K562 (cell line): ENCODE data around the gene PRR14. TPM values are rescaled to one million over a fixed set of nuclear protein-coding genes. Genes with fewer than 3 reads are reported as not detected.

Experiments used
- BCOR ChIP-seq: fragments of 450-650 bp; IDR thresholded peaks from 2 replicates; pipeline ENCODE4 v1.6.1; 2016
- EHMT2 ChIP-seq: fragments of 450-650 bp; IDR thresholded peaks from 2 replicates; pipeline ENCODE4 v1.6.1; 2018; ENCODE audit warnings: antibody characterized with exemption
- IFI16 ChIP-seq: fragments of 250-450 bp; sonication (Bioruptor Pico); IDR thresholded peaks from 2 replicates; pipeline ENCODE4 v2.1.2; 2022; ENCODE audit warnings: mild to moderate bottlenecking, inconsistent platforms
- ILK ChIP-seq: fragments of 450-650 bp; IDR thresholded peaks from 2 replicates; pipeline ENCODE4 v1.6.1; 2016; ENCODE audit warnings: missing genetic modification characterization, low read depth, mild to moderate bottlenecking, missing compliant biosample characterization, moderate library complexity, borderline replicate concordance
- JUND ChIP-seq, 2 experiments: IDR thresholded peaks; 2 replicates in 1 of 2; 3 replicates in 1 of 2; pipeline ENCODE4 v1.6.1; 2011; ENCODE audit warnings: borderline replicate concordance in 2 of 2, low read depth in 2 of 2, low read length in 2 of 2, improper control_type of control experiment in 1 of 2, missing biosample characterization in 1 of 2, missing genetic modification characterization in 1 of 2, missing genetic modification reagents in 1 of 2
- MAFF ChIP-seq: IDR thresholded peaks from 2 replicates; pipeline ENCODE4 v1.6.1; 2012; ENCODE audit warnings: low read length, improper control_type of control experiment
- MXI1 ChIP-seq: IDR thresholded peaks from 2 replicates; pipeline ENCODE4 v1.6.1; 2011; ENCODE audit warnings: low read depth, mild to moderate bottlenecking, improper control_type of control experiment, low read length
- PHF21A ChIP-seq: fragments of 450-650 bp; IDR thresholded peaks from 2 replicates; pipeline ENCODE4 v1.6.1; 2017; ENCODE audit warnings: low read depth, borderline replicate concordance
- RAD21 ChIP-seq, 2 experiments: fragments of 250-450 bp in 1 of 2; fragments of 450-650 bp in 1 of 2; sonication (Bioruptor Pico) in 1 of 2; formaldehyde crosslinking in 1 of 2; IDR thresholded peaks in 1 of 2; conservative IDR thresholded peaks in 1 of 2; 2 replicates each; pipeline versions ENCODE4 v1.4.0 to v1.8.0; 2020 to 2022; ENCODE audit warnings: mild to moderate bottlenecking in 2 of 2, moderate library complexity in 1 of 2
- RCOR1 ChIP-seq, 2 experiments: IDR thresholded peaks; 2 replicates each; pipeline ENCODE4 v1.6.1; 2012; ENCODE audit warnings: low read depth in 2 of 2, low read length in 2 of 2, borderline replicate concordance in 1 of 2, improper control_type of control experiment in 1 of 2
- RFX7 ChIP-seq: fragments of 250-450 bp; sonication (Bioruptor Pico); IDR thresholded peaks from 2 replicates; pipeline ENCODE4 v1.5.1; 2021; ENCODE audit warnings: mild to moderate bottlenecking
- SMAD4 ChIP-seq: fragments of 250-450 bp; sonication (Bioruptor Pico); conservative IDR thresholded peaks from 2 replicates; pipeline ENCODE4 v1.8.0; 2021; ENCODE audit warnings: inconsistent platforms, mild to moderate bottlenecking, moderate library complexity
- SMARCE1 ChIP-seq: fragments of 450-650 bp; IDR thresholded peaks from 2 replicates; pipeline ENCODE4 v1.7.1; 2016; ENCODE audit warnings: mild to moderate bottlenecking
- TCF7 ChIP-seq: sonication (generic); IDR thresholded peaks from 2 replicates; pipeline ENCODE4 v1.6.1; 2016; ENCODE audit warnings: antibody characterized with exemption, borderline replicate concordance
- ZBTB7A ChIP-seq: IDR thresholded peaks from 2 replicates; pipeline ENCODE4 v1.6.1; 2011; ENCODE audit warnings: low read depth, mild to moderate bottlenecking, low read length, moderate library complexity, borderline replicate concordance; ENCODE audit not compliant: control insufficient read depth
- ZNF121 ChIP-seq: sonication (generic); formaldehyde crosslinking; conservative IDR thresholded peaks from 2 replicates; pipeline ENCODE4 v1.8.0; 2022; ENCODE audit warnings: missing genetic modification reagents
- ZNF197 ChIP-seq: fragments of 200-800 bp; sonication (Bioruptor generic); IDR thresholded peaks from 2 replicates; pipeline ENCODE4 v1.6.1; 2016; ENCODE audit warnings: low read depth, missing genetic modification characterization, missing compliant biosample characterization
- ZNF24 ChIP-seq: fragments of 450-650 bp; IDR thresholded peaks from 2 replicates; pipeline ENCODE4 v1.6.1; 2016
- ZNF324 ChIP-seq: fragments of 250-450 bp; sonication (Bioruptor Pico); IDR thresholded peaks from 2 replicates; pipeline ENCODE4 v1.4.0; 2020; ENCODE audit warnings: mild to moderate bottlenecking
- ZNF444 ChIP-seq: fragments of 250-450 bp; sonication (Bioruptor Pico); IDR thresholded peaks from 2 replicates; pipeline ENCODE4 v1.4.0; 2020; ENCODE audit warnings: mild to moderate bottlenecking, moderate library complexity
- ZNF584 ChIP-seq: fragments of 200-800 bp; sonication (Bioruptor generic); IDR thresholded peaks from 2 replicates; pipeline ENCODE4 v1.6.1; 2016; ENCODE audit warnings: low read depth, mild to moderate bottlenecking, missing genetic modification characterization, missing compliant biosample characterization
- ZNF717 ChIP-seq: fragments of 250-450 bp; sonication (Bioruptor Pico); IDR thresholded peaks from 2 replicates; pipeline ENCODE4 v1.5.0; 2021
- ZSCAN32 ChIP-seq: fragments of 450-650 bp; formaldehyde crosslinking; IDR thresholded peaks from 2 replicates; pipeline ENCODE4 v1.4.0; 2020; ENCODE audit warnings: mild to moderate bottlenecking, moderate library complexity
- polyA plus RNA-seq, 8 experiments: library from polyadenylated mRNA; depleted of rRNA in 4 of 8; stranded (reverse) in 5 of 8; unstranded in 3 of 8; fragments of >200 nt; fragmentation: Nextera tagmentation in 2 of 8; fragmentation: Illumina TruSeq in 1 of 8; extraction: Ambion mirVana in 2 of 8; extraction: Trizol in 1 of 8; gene quantifications; 2 replicates each; pipeline versions ENCODE4 v1.2.1 to v1.2.3, GENCODE V29; 2011 to 2014; ENCODE audit warnings: inconsistent platforms in 1 of 8, missing spikeins in 1 of 8
- total RNA-seq, 7 experiments: library from RNA; depleted of rRNA in 6 of 7; stranded (reverse); fragments of >200 nt in 6 of 7; fragmentation: Illumina TruSeq in 2 of 7; extraction: Trizol in 2 of 7; gene quantifications; 2 replicates each; pipeline versions ENCODE4 v1.2.1 to v1.2.3, GENCODE V29; 2011 to 2021; ENCODE audit warnings: low replicate concordance in 1 of 7
- TF ChIP-seq, protein P1 (sequence below): sonication (generic); formaldehyde crosslinking; IDR thresholded peaks from 2 replicates; pipeline ENCODE4 v1.8.0; 2022; ENCODE audit warnings: mild to moderate bottlenecking, missing genetic modification reagents
- TF ChIP-seq, protein P2 (sequence below), 2 experiments: IDR thresholded peaks in 1 of 2; conservative IDR thresholded peaks in 1 of 2; 2 replicates each; pipeline ENCODE4 v1.6.1; 2016; ENCODE audit warnings: low read depth in 2 of 2, mild to moderate bottlenecking in 1 of 2, missing compliant biosample characterization in 1 of 2, missing genetic modification characterization in 1 of 2, moderate library complexity in 1 of 2

Gene PRR14
- total and polyA plus RNA-seq, 9 of the 15 experiments (the other 6 are each of a cell fraction or from before 2014, with no cell fraction given) = 2.2 to 63.1 (median 11.5) TPM

DNA sequence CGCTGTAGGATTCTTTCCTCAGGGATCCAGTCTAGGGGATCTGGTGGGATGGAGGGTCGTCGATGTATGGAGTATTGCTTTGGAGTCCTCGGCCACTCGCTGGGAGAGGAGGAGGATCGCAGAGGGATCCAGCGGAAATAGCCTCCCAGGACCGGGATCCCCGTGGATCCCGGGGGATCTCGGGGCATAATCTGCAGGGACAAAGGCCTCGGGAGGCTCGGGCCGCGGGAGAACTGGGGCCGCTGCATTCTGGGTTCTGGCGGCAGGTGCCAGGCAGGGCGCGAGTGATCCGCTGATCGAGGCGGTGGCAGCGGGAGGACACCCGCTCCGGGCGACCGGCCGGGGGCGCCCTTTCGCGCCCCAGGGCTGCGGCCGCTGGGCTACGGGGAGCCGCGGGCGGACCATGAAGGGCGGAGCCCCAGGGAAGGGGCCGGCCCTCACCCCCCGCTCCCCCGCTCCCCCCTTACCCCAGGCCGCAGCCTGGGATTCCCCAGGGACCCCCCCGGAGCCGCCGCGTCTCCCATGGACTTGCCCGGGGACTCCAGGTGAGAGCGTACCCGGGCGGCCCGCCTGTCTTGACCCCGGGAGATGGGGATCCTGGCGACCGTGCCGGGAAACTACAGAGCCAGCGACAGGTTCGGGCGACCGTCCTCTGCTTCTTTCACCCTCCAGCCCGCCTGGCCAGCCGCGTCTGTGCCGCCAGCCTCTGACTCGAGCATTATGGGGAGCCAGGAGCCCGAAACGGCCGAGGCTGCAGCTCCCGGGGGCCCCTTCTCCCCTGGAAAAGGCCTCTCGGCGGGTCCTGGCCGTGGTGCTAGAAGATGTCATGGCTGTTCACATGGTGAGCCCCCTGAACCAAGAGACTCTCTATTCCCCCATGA, 604 bp downstream of the PRR14 start (continued):
- no peak for TF ChIP-seq MXI1
- peak; percentile 49 to 52 for TF ChIP-seq RAD21 (CRISPR knock-in tag; conservative IDR thresholded peaks at IDR 0.05 in 1 of 2, IDR thresholded peaks at IDR 0.05 in 1 of 2)
- no peak for TF ChIP-seq ZNF121 (CRISPR knock-in tag)
- TF ChIP-seq ZNF584 (CRISPR knock-in tag) = no peak; the same call in 1 of the 2 replicates
- TF ChIP-seq, protein P1, sequence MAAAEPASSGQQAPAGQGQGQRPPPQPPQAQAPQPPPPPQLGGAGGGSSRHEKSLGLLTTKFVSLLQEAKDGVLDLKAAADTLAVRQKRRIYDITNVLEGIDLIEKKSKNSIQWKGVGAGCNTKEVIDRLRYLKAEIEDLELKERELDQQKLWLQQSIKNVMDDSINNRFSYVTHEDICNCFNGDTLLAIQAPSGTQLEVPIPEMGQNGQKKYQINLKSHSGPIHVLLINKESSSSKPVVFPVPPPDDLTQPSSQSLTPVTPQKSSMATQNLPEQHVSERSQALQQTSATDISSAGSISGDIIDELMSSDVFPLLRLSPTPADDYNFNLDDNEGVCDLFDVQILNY = 0 out of 2 replicates have a peak, but pooled peaks have one; percentile 39
- TF ChIP-seq MAFF = no peak
- TF ChIP-seq ILK (tag) = no peak
- TF ChIP-seq TCF7 = no peak
- TF ChIP-seq ZNF24 = no peak
- no peak for TF ChIP-seq BCOR
- TF ChIP-seq RCOR1 (IDR thresholded peaks at IDR 0.05; ENCODE audit: borderline replicate concordance in 1 of 2, low read depth in 2 of 2, low read length in 2 of 2) = no peak; a peak in 1 of 4 replicates
- 0 out of 2 replicates have a peak, but pooled peaks have one; percentile 32 for TF ChIP-seq SMARCE1
- TF ChIP-seq IFI16 (CRISPR knock-in tag) = no peak
- TF ChIP-seq JUND (IDR thresholded peaks at IDR 0.05; ENCODE audit: borderline replicate concordance, low read depth, low read length) = 0 out of 2 replicates have a peak, but pooled peaks have one; percentile 34
- no peak; the same call in 2 of the 3 replicates for TF ChIP-seq JUND (tag; IDR thresholded peaks at IDR 0.05; ENCODE audit: borderline replicate concordance, low read depth, low read length)
- peak; percentile 75; the same call in 1 of the 2 replicates for TF ChIP-seq ZBTB7A
- TF ChIP-seq ZNF444 (CRISPR knock-in tag) = no peak
- TF ChIP-seq ZNF197 (CRISPR knock-in tag) = no peak
- 0 out of 2 replicates have a peak, but pooled peaks have one; percentile 29 for TF ChIP-seq ZNF324 (CRISPR knock-in tag)
- TF ChIP-seq, protein P2, sequence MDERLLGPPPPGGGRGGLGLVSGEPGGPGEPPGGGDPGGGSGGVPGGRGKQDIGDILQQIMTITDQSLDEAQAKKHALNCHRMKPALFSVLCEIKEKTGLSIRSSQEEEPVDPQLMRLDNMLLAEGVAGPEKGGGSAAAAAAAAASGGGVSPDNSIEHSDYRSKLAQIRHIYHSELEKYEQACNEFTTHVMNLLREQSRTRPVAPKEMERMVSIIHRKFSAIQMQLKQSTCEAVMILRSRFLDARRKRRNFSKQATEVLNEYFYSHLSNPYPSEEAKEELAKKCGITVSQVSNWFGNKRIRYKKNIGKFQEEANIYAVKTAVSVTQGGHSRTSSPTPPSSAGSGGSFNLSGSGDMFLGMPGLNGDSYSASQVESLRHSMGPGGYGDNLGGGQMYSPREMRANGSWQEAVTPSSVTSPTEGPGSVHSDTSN (CRISPR knock-in tag; IDR thresholded peaks at IDR 0.05; ENCODE audit: low read depth) = no peak
- TF ChIP-seq, protein P2 (tag; conservative IDR thresholded peaks at IDR 0.05; ENCODE audit: low read depth) = no peak
- TF ChIP-seq RFX7 (CRISPR knock-in tag) = no peak
- peak; percentile 51; the same call in 1 of the 2 replicates for TF ChIP-seq SMAD4
- no peak for TF ChIP-seq ZSCAN32 (CRISPR knock-in tag)
- no peak for TF ChIP-seq EHMT2
- no peak for TF ChIP-seq ZNF717
- no peak for TF ChIP-seq PHF21A
